IMR-90 (cell line): ENCODE results near the gene KCNE2. TPM values are rescaled to one million over a fixed set of nuclear protein-coding genes. Genes with fewer than 3 reads are reported as not detected.

Experiments used
- ATAC-seq: fragments of 200-7000 bp; cut with Tn5 transposase; 2 replicates; pipeline ENCODE4 v1.9.1; 2020; ENCODE audit warnings: low read depth, mild to moderate bottlenecking, moderate library complexity
- BruUV-seq: library from RNA; stranded (reverse); fragments of 400-500 nt; replicated peaks from 2 replicates; lab custom pipeline; 2021; lab: Mats Ljungman, UMichigan
- CTCF ChIA-PET: fragments of 300-600 bp; formaldehyde crosslinking; extraction: SDS; loops from one replicate; lab custom pipeline; 2021; ENCODE audit warnings: antibody characterized with exemption; lab: Yijun Ruan, JAX
- POLR2A ChIA-PET: fragments of 300-600 bp; sonication (Branson Sonifier 250); formaldehyde crosslinking; loops from one replicate; lab custom pipeline; 2022; ENCODE audit warnings: antibody characterized with exemption; ENCODE audit not compliant: unreplicated experiment; lab: Charles Lee
- DNase-seq: peaks from one replicate; pipeline ENCODE4 v3.0.0; 2013
- H2AFZ ChIP-seq: replicated peaks from 2 replicates; pipeline ENCODE3; 2013; ENCODE audit warnings: low read length, mild to moderate bottlenecking; ENCODE audit not compliant: poor library complexity
- H2AK5ac ChIP-seq: 2 replicates; pipeline ENCODE4 v1.6.1; 2013; ENCODE audit warnings: low read depth, low read length, inconsistent platforms
- H2AK9ac ChIP-seq: replicated peaks from 2 replicates; pipeline ENCODE3; 2013; ENCODE audit warnings: mild to moderate bottlenecking, low read depth, low read length, moderate library complexity; ENCODE audit not compliant: poor library complexity
- H2BK120ac ChIP-seq: 2 replicates; pipeline ENCODE4 v1.6.1; 2013; ENCODE audit warnings: low read depth, low read length, inconsistent platforms
- H2BK15ac ChIP-seq: 3 replicates; pipeline ENCODE4 v1.6.1; 2013; ENCODE audit warnings: low read depth, low read length, inconsistent platforms
- H2BK20ac ChIP-seq: 2 replicates; pipeline ENCODE4 v1.6.1; 2013; ENCODE audit warnings: low read depth, mild to moderate bottlenecking, inconsistent platforms, low read length, moderate library complexity
- H2BK5ac ChIP-seq: 2 replicates; pipeline ENCODE4 v1.6.1; 2013; ENCODE audit warnings: mild to moderate bottlenecking, low read depth, low read length, inconsistent platforms; ENCODE audit not compliant: poor library complexity, severe bottlenecking
- H3K14ac ChIP-seq: replicated peaks from 2 replicates; pipeline ENCODE4 v1.6.1; 2013; ENCODE audit warnings: low read depth, low read length, inconsistent platforms
- H3K18ac ChIP-seq: 2 replicates; pipeline ENCODE4 v1.6.1; 2013; ENCODE audit warnings: low read depth, low read length, control low read depth
- H3K23ac ChIP-seq: 2 replicates; pipeline ENCODE4 v1.6.1; 2013; ENCODE audit warnings: low read depth, low read length, inconsistent platforms
- H3K27ac ChIP-seq: 2 replicates; pipeline ENCODE4 v1.5.1; 2013; ENCODE audit warnings: mild to moderate bottlenecking, control low read depth, low read length; ENCODE audit not compliant: insufficient read depth
- H3K27me3 ChIP-seq: 2 replicates; pipeline ENCODE4 v1.6.1; 2013; ENCODE audit warnings: low read length; ENCODE audit not compliant: control insufficient read depth, insufficient read depth
- H3K36me3 ChIP-seq: 2 replicates; pipeline ENCODE4 v1.6.1; 2013; ENCODE audit warnings: low read length, mixed read lengths; ENCODE audit not compliant: control insufficient read depth, insufficient read depth
- H3K4ac ChIP-seq: 2 replicates; pipeline ENCODE4 v1.6.1; 2013; ENCODE audit warnings: low read depth, low read length, inconsistent platforms
- H3K4me1 ChIP-seq: 2 replicates; pipeline ENCODE4 v1.6.1; 2013; ENCODE audit warnings: low read length, mixed read lengths; ENCODE audit not compliant: control insufficient read depth, insufficient read depth
- H3K4me2 ChIP-seq: 2 replicates; pipeline ENCODE4 v1.6.1; 2013; ENCODE audit warnings: low read depth, mild to moderate bottlenecking, control low read depth, low read length, moderate library complexity
- H3K4me3 ChIP-seq: 2 replicates; pipeline ENCODE4 v1.5.1; 2013; ENCODE audit warnings: low read depth, mild to moderate bottlenecking, control low read depth, low read length, moderate library complexity; ENCODE audit not compliant: insufficient read depth
- H3K56ac ChIP-seq: 2 replicates; pipeline ENCODE4 v1.6.1; 2013; ENCODE audit warnings: low read length, inconsistent platforms; ENCODE audit not compliant: insufficient read depth; ENCODE audit errors: extremely low read depth
- H3K79me1 ChIP-seq, 2 experiments: 2 replicates each; pipeline ENCODE4 v1.6.1; 2013; ENCODE audit warnings: low read length in 2 of 2, inconsistent platforms in 1 of 2, low read depth in 1 of 2
- H3K9ac ChIP-seq: 2 replicates; pipeline ENCODE4 v1.6.1; 2013; ENCODE audit warnings: low read depth, low read length, control low read depth
- H3K9me1 ChIP-seq: 2 replicates; pipeline ENCODE4 v1.6.1; 2013; ENCODE audit warnings: low read length, inconsistent platforms; ENCODE audit not compliant: insufficient read depth
- H3K9me3 ChIP-seq: 2 replicates; pipeline ENCODE4 v1.6.1; 2013; ENCODE audit warnings: low read length; ENCODE audit not compliant: control insufficient read depth, insufficient read depth
- H4K20me1 ChIP-seq: 2 replicates; pipeline ENCODE4 v1.6.1; 2013; ENCODE audit warnings: low read length, inconsistent platforms; ENCODE audit not compliant: insufficient read depth
- H4K5ac ChIP-seq: 2 replicates; pipeline ENCODE4 v1.6.1; 2013; ENCODE audit warnings: mild to moderate bottlenecking, low read depth, low read length, control low read depth
- H4K8ac ChIP-seq, 2 experiments: 2 replicates each; pipeline ENCODE4 v1.6.1; 2013; ENCODE audit warnings: low read depth in 2 of 2, low read length in 2 of 2, control low read depth in 1 of 2, inconsistent platforms in 1 of 2
- H4K91ac ChIP-seq: 2 replicates; pipeline ENCODE4 v1.6.1; 2013; ENCODE audit warnings: low read depth, low read length, inconsistent platforms; ENCODE audit not compliant: insufficient read depth
- BHLHE40 ChIP-seq: fragments of 150-350 bp; IDR thresholded peaks from 2 replicates; pipeline ENCODE4 v1.6.1; 2016; ENCODE audit warnings: mild to moderate bottlenecking, low read depth, low read length
- MXI1 ChIP-seq: IDR thresholded peaks from 2 replicates; pipeline ENCODE4 v1.6.1; 2012; ENCODE audit warnings: low read depth, mild to moderate bottlenecking, low read length, moderate library complexity, borderline replicate concordance
- RAD21 ChIP-seq: IDR thresholded peaks from 2 replicates; pipeline ENCODE4 v1.6.1; 2012; ENCODE audit warnings: low read length, improper control_type of control experiment
- WGBS, 2 experiments: methylation state at CpG; one replicate each; pipeline versions ENCODE4 v1.1.5 to v1.1.7; 2013; ENCODE audit warnings: missing lambda C conversion rate in 2 of 2; ENCODE audit not compliant: insufficient read length in 1 of 2; ENCODE audit errors: extremely low coverage in 2 of 2; 5-methylcytosine and 5-hydroxymethylcytosine counted together
- dilution Hi-C: fragments of 300-500 bp; cut with HindIII; formaldehyde crosslinking; loops from one replicate; pipeline ENCODE4 v1.14.3; 2018; ENCODE audit warnings: low sequenced_read_pairs; ENCODE audit not compliant: unreplicated experiment
- in situ Hi-C: fragments of 300-500 bp; cut with MboI; formaldehyde crosslinking; loops from 3 replicates; pipeline ENCODE4 v1.14.3; 2019; ENCODE audit warnings: low sequenced_read_pairs, inconsistent platforms, mixed read lengths
- intact Hi-C: fragments of 100-400 bp; cut with micrococcal nuclease; formaldehyde crosslinking; loops from 2 replicates; pipeline ENCODE4 v1.10.0; 2022
- polyA plus RNA-seq, 3 experiments: library from polyadenylated mRNA; depleted of rRNA; stranded (reverse); fragments of >200 nt; gene quantifications; 2 replicates each; pipeline ENCODE4 v1.2.3, GENCODE V29; 2012; ENCODE audit warnings: low replicate concordance in 1 of 3
- total RNA-seq: library from RNA; depleted of rRNA; stranded (reverse); fragments of >200 nt; gene quantifications from 2 replicates; pipeline ENCODE4 v1.2.3, GENCODE V29; 2012

Gene KCNE2
- total and polyA plus RNA-seq, 2 of the 4 experiments (the other 2 are of a cell fraction) = not detected

DNA sequence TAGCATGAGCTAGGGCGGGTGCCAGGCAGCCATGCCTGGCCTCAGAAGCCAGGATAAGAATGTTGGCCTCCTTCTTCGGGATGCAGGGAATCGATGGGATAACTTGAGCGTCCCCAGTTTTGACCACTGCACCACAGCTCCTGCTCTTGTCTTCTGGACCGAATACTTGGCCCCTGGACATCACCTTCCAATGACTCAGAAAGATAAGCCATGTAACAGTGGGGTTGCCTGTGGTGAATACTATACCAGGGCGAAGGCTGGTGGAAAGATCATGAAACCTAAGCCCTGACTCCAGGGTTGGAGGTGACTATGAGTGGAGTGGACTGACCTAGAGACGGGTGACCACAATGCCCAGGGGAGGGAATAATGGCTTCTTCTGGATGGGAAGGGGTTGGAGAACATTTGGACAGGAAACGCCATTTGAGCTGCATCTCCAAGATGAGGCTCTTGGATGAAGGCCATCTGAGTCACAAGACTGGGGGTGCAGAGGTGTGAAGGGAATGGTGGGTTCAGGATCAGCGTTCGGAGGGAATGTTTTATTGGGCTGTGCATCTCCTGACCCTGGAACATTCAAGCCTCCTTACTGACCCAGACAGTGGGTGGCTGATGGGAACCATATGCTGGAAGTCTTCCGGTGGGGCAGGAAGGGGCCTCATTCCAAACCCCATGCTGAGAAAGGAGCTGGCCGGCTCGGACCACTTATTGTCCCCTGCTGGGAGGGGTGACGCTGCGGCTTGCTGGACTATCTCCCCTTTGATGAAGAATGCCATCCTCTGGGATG, 18.5 kb upstream of the KCNE2 start:
- Histone ChIP-seq H2AFZ (peak overlapping the region; percentile 74), H3K27me3 (peaks cover 2% of the 10 kb centered on the region; the same call in 1 of the 2 replicates), H3K4me2 (peak overlapping the region; percentile 13; the same call in 1 of the 2 replicates), H4K8ac (peak overlapping the region; percentile 23 to 56; a peak in 3 of 4 replicates), H2AK5ac (peak overlapping the region; percentile 89), H2BK20ac (peak overlapping the region; percentile 95), H2BK5ac (peak overlapping the region; percentile 66), H3K9me3 (no peaks in the 10 kb centered on the region), H2BK15ac (peak overlapping the region; percentile 91; the same call in 2 of the 3 replicates), H4K5ac (peak overlapping the region; percentile 45), H3K36me3 (no peaks in the 10 kb centered on the region), H3K14ac (peak overlapping the region; percentile 96), H3K79me1 (0 out of 4 replicates have a peak, but pooled peaks cover 0 to 4% of the 10 kb centered on the region in 2 experiments), H3K18ac (peak overlapping the region; percentile 78), H2AK9ac (peak overlapping the region; percentile 83), H3K4me3 (no peak overlapping the region), H3K56ac (peak overlapping the region; percentile 50; the same call in 1 of the 2 replicates), H3K9me1 (peaks cover 13% of the 10 kb centered on the region), H3K4ac (peak overlapping the region; percentile 93), H4K20me1 (no peaks in the 10 kb centered on the region), H3K23ac (peak overlapping the region; percentile 92), H2BK120ac (peak overlapping the region; percentile 97), H3K4me1 (peaks cover 22% of the 10 kb centered on the region), H4K91ac (peak overlapping the region; percentile 90), H3K27ac (peak overlapping the region; percentile 59), H3K9ac (no peak overlapping the region)
- POLR2A ChIA-PET = no interaction called here
- dilution Hi-C loops = no loop called here
- CTCF ChIA-PET = interaction anchor here (0.6 kb wide), 1 partner anchor 12 kb away, joined by 3 read pairs; no protein-coding TSS in a partner anchor
- intact Hi-C loops = loop anchor here (5.0 kb wide), 2 partner anchors 143 to 408 kb away; no protein-coding TSS in a partner anchor
- in situ Hi-C loops = no loop called here
- 36% methylated on average over 9 of the region's 15 CpGs; no CpG with 5 or more reads in 1 of the 2 experiments for WGBS, 2 experiments
- DNase-seq (peak; percentile 60), ATAC-seq (peak; percentile 52)
- TF ChIP-seq MXI1 (no peak), BHLHE40 (peak; percentile 36; the same call in 1 of the 2 replicates), RAD21 (no peak)
- BruUV-seq = no TSS peak
